ENCODE results near the gene PIGQ. TPM values are rescaled to one million over a fixed set of nuclear protein-coding genes. Genes with fewer than 3 reads are reported as not detected.

PIGQ gene
- total and polyA plus RNA-seq, 2 of the 8 experiments (the other 6 are each of a cell fraction or from before 2014, with no cell fraction given): 36.0 to 49.2 TPM

GRCh38 chr16:564690-565418 lies 4.9 kb upstream of the PIGQ start:
- no peak overlapping the region for H3K27ac ChIP-seq (ENCODE audit: low read depth, low read length)
- 90% methylated on average over 26 of the region's 42 CpGs; no CpG with 5 or more reads in 1 of the 2 experiments for WGBS, 2 experiments (ENCODE audit: extremely low coverage in 1 of 2, insufficient coverage in 1 of 2, insufficient read length in 1 of 2, insufficient replicate concordance in 2 of 2, low coverage in 1 of 2, low lambda C conversion rate in 2 of 2, missing lambda C conversion rate in 1 of 2)
- H3K14ac ChIP-seq (ENCODE audit: insufficient read length): no peak overlapping the region
- H3K27me3 ChIP-seq (replicated peaks in 1 of 4; ENCODE audit: control insufficient read depth in 3 of 4, extremely low read depth in 1 of 4, insufficient read depth in 3 of 4, low read length in 3 of 4): peaks cover 17 to 19% (median 18%) of the 10 kb centered on the region in 4 experiments; a peak in 6 of 7 replicates
- no peak overlapping the region for H4K5ac ChIP-seq (ENCODE audit: insufficient read length, low read depth, low read length)
- H3K36me3 ChIP-seq (ENCODE audit: control insufficient read depth in 2 of 4, insufficient read depth in 4 of 4, low read length in 3 of 4): no peaks in the 10 kb centered on the region; a peak in 1 of 8 replicates
- ChIA-PET POLR2A (ENCODE audit: partially characterized antibody) (interaction anchor here (1.1 to 7.9 kb wide), 3 partner anchors 11 to 17 kb away, joined by 4 to 58 read pairs (median 4); no protein-coding TSS in a partner anchor), CTCF (ENCODE audit: partially characterized antibody) (interaction anchor here (0.6 to 1.8 kb wide), 4 partner anchors 9 to 1335 kb away, joined by 4 to 6 read pairs (median 4); no protein-coding TSS in a partner anchor)
- no peaks in the 10 kb centered on the region for H3K9me3 ChIP-seq (ENCODE audit: insufficient read depth in 2 of 2, low read depth in 1 of 2, low read length in 1 of 2)
- H3K4me3 ChIP-seq (ENCODE audit: extremely low read depth in 1 of 4, insufficient read depth in 2 of 4, low read depth in 3 of 4, low read length in 4 of 4): no peak overlapping the region
- H3K56ac ChIP-seq (replicated peaks; ENCODE audit: insufficient read length, low read depth, low read length): no peak overlapping the region
- no peak overlapping the region for H2AK5ac ChIP-seq (ENCODE audit: low read depth, low read length)
- H3K4ac ChIP-seq (replicated peaks; ENCODE audit: insufficient read length, low read depth, low read length): no peak overlapping the region
- peaks cover 0 to 3% of the 10 kb centered on the region in 2 experiments for H4K20me1 ChIP-seq (replicated peaks in 1 of 2; ENCODE audit: control insufficient read depth in 1 of 2, insufficient read depth in 2 of 2, low read length in 2 of 2)
- TF ChIP-seq HDAC6 (IDR thresholded peaks at IDR 0.05; ENCODE audit: low read depth, low read length) (no peak), TEAD4 (IDR thresholded peaks at IDR 0.05; ENCODE audit: low read depth, low read length) (no peak), PHF8 (conservative IDR thresholded peaks at IDR 0.05; ENCODE audit: low read depth, low read length) (no peak)
- H4K8ac ChIP-seq (ENCODE audit: extremely low read depth, insufficient read depth, low read length): no peak overlapping the region
- no peaks in the 10 kb centered on the region for H3K79me1 ChIP-seq (ENCODE audit: low read depth, low read length)
- H4K91ac ChIP-seq (replicated peaks; ENCODE audit: insufficient read length, low read length): no peak overlapping the region
- 0 out of 2 replicates have a peak overlapping the region, but pooled peaks have one; percentile 39 for H2BK12ac ChIP-seq (ENCODE audit: low read depth, low read length)
- H2BK15ac ChIP-seq (ENCODE audit: low read length): no peak overlapping the region; the same call in 1 of the 2 replicates
- no peak overlapping the region for H3K23ac ChIP-seq (ENCODE audit: insufficient read length)
- no peak overlapping the region; a peak in 1 of 7 replicates for H3K9ac ChIP-seq (replicated peaks in 1 of 4; ENCODE audit: extremely low read depth in 1 of 4, low read depth in 3 of 4, low read length in 3 of 4)
- H2BK20ac ChIP-seq (ENCODE audit: low read length): no peak overlapping the region
- peaks cover 0 to 28% (median 12%) of the 10 kb centered on the region in 4 experiments; a peak in 5 of 7 replicates for H3K4me1 ChIP-seq (replicated peaks in 1 of 4; ENCODE audit: control insufficient read depth in 3 of 4, insufficient read depth in 4 of 4, low read length in 3 of 4)
- H3K4me2 ChIP-seq (ENCODE audit: insufficient read depth in 1 of 2, low read depth in 2 of 2, low read length in 2 of 2): no peak overlapping the region
- peaks cover 11% of the 10 kb centered on the region for H3K23me2 ChIP-seq (ENCODE audit: low read depth, low read length)
- DNase-seq (ENCODE audit: low read depth in 1 of 2, low spot score in 2 of 2) (no peak), FAIRE-seq (no peak)
- H2AFZ ChIP-seq (ENCODE audit: low read length): no peak overlapping the region
- H3K18ac ChIP-seq (ENCODE audit: extremely low read depth, low read length): no peak overlapping the region
- H2BK5ac ChIP-seq (ENCODE audit: low read depth, low read length): no peak overlapping the region; the same call in 1 of the 2 replicates
- no peak overlapping the region for H2BK120ac ChIP-seq (replicated peaks; ENCODE audit: low read depth, low read length)
- H3K79me2 ChIP-seq (ENCODE audit: control insufficient read depth in 1 of 2, insufficient read depth in 2 of 2, low read length in 2 of 2): no peaks in the 10 kb centered on the region

Data from H1 (cell line).